ENCODE data around the gene THRA. TPM values are rescaled to one million over a fixed set of nuclear protein-coding genes. Genes with fewer than 3 reads are reported as not detected.

THRA gene
- total and polyA plus RNA-seq, 11 donors: 50.6 to 105 (median 69.8) TPM

- ATAC-seq (no peak), DNase-seq (peak in 2 of 5 donors; percentile 11 to 19)
- Histone ChIP-seq H3K36me3 (no peaks in the 10 kb centered on the region), H3K4me1 (peaks cover 36 to 91% (median 80%) of the 10 kb centered on the region in 12 donors), H3K27ac (peak overlapping the region in 11 of 12 donors; percentile 76 to 100 (median 96)), H3K9me3 (no peaks in the 10 kb centered on the region), H3K4me3 (no peak overlapping the region), H3K27me3 (no peaks in the 10 kb centered on the region)
- 92 to 98% (median 93%) methylated on average over 5 to 7 of the region's 7 CpGs for WGBS, 4 donors
- TF ChIP-seq POLR2A (IDR thresholded peaks at IDR 0.05) (no peak), CTCF (IDR thresholded peaks at IDR 0.05) (no peak)
- intact Hi-C loops (cut with DNase I): loop anchor here in 2 of 10 donors (5.0 kb wide), 1 partner anchor 45 kb away; no protein-coding TSS in a partner anchor
Observed at GRCh38 chr17:40067710-40068109, 4.9 kb downstream of the THRA start.

- TF ChIP-seq CTCF (IDR thresholded peaks at IDR 0.05): no peak
- TF ChIP-seq POLR2A (IDR thresholded peaks at IDR 0.05): no peak
- Histone ChIP-seq H3K4me3 (peak overlapping the region in 9 of 12 donors; percentile 22 to 51 (median 40)), H3K27me3 (no peaks in the 10 kb centered on the region), H3K9me3 (no peaks in the 10 kb centered on the region), H3K4me1 (peaks cover 36 to 95% (median 85%) of the 10 kb centered on the region in 12 donors), H3K36me3 (no peaks in the 10 kb centered on the region), H3K27ac (peak overlapping the region in 11 of 12 donors; percentile 76 to 100 (median 96))
- WGBS, 4 donors: 23 to 39% (median 34%) methylated on average over 4 of the region's 4 CpGs
- peak in 3 of 5 donors; percentile 28 to 37 (median 28) for DNase-seq
- ATAC-seq: no peak
- intact Hi-C loops (cut with DNase I): loop anchor here in 2 of 10 donors (5.0 kb wide), 1 partner anchor 44 kb away; no protein-coding TSS in a partner anchor
Observed at GRCh38 chr17:40068129-40068581, 5.4 kb downstream of the THRA start.

- no peak for TF ChIP-seq POLR2A (IDR thresholded peaks at IDR 0.05)
- TF ChIP-seq CTCF (IDR thresholded peaks at IDR 0.05): no peak
- 6 to 13% (median 8%) methylated on average over 5 of the region's 5 CpGs for WGBS, 4 donors
- ATAC-seq (no peak), DNase-seq (no peak)
- H3K9me3 ChIP-seq: no peaks in the 10 kb centered on the region
- no peaks in the 10 kb centered on the region for H3K36me3 ChIP-seq
- H3K4me3 ChIP-seq: peak overlapping the region in 10 of 12 donors; percentile 17 to 51 (median 38)
- intact Hi-C loops (cut with DNase I): loop anchor here in 2 of 10 donors (5.0 kb wide), 1 partner anchor 44 kb away; no protein-coding TSS in a partner anchor
- peak overlapping the region in 11 of 12 donors; percentile 76 to 100 (median 96) for H3K27ac ChIP-seq
- H3K27me3 ChIP-seq: no peaks in the 10 kb centered on the region
- peaks cover 39 to 99% (median 89%) of the 10 kb centered on the region in 12 donors for H3K4me1 ChIP-seq
Observed at GRCh38 chr17:40068584-40068916, 5.8 kb downstream of the THRA start.

GRCh38 chr17:40068917-40069750 is 6.4 kb downstream of the THRA start:
- 3 to 6% (median 5%) methylated on average over 14 of the region's 14 CpGs for WGBS, 4 donors
- Histone ChIP-seq H3K27me3 (no peaks in the 10 kb centered on the region), H3K36me3 (peaks cover 0 to 2% (median under 1%) of the 10 kb centered on the region in 9 donors), H3K4me1 (peaks cover 38 to 99% (median 89%) of the 10 kb centered on the region in 12 donors), H3K27ac (peak overlapping the region; percentile 79 to 100 (median 95)), H3K9me3 (no peaks in the 10 kb centered on the region), H3K4me3 (peak overlapping the region in 11 of 12 donors; percentile 11 to 54 (median 40))
- DNase-seq (peak; percentile 91 to 97 (median 93)), ATAC-seq (peak; percentile 32 to 71 (median 54))
- intact Hi-C loops (cut with DNase I): loop anchor here in 2 of 10 donors (5.0 kb wide), 1 partner anchor 43 kb away; no protein-coding TSS in a partner anchor
- no peak for TF ChIP-seq POLR2A (IDR thresholded peaks at IDR 0.05)
- no peak for TF ChIP-seq CTCF (IDR thresholded peaks at IDR 0.05)
